ENCODE results near the gene CT45A5. TPM values are rescaled to one million over a fixed set of nuclear protein-coding genes. Genes with fewer than 3 reads are reported as not detected.
"Not testable (repeated sequence)": the region's sequence is repeated elsewhere in the genome, so short reads cannot be mapped to it uniquely, and the experiment has no call there.

Gene CT45A5
- polyA plus RNA-seq (ENCODE audit: insufficient read length in 10 of 10): under 1 TPM in 5 of 10 donors, not detected in 5; 0.22 to 0.94 (median 0.30) TPM
- long read RNA-seq, donor 1: 0 reads
- long read RNA-seq, donor 2: 0 reads
- long read RNA-seq, donor 3: 0 reads
- long read RNA-seq, donor 4: 0 reads
- long read RNA-seq, donor 5: 0 reads
- long read RNA-seq, donor 6: 0 reads
- long read RNA-seq, donor 7: 0 reads
- long read RNA-seq, donor 8: 0 reads
- long read RNA-seq, donor 9: 0 reads

- not testable (repeated sequence) for DNase-seq
These were observed at the start of gene CT45A5 for GRCh38 chrX:135785403-135785802. Gene CT45A5 (minus strand): TSS chrX:135785503. CDS start chrX:135781729, 3,774 bp downstream.

- DNase-seq: not testable (repeated sequence)
These were observed 34.6 kb upstream of the CT45A5 start, which contains the start of gene CT45A2 for GRCh38 chrX:135819912-135820311. Gene CT45A2 (minus strand): TSS chrX:135820012. CDS start chrX:135816265, 3,747 bp downstream.

GRCh38 chrX:135802687-135803086 lies 17.4 kb upstream of the CT45A5 start, which contains the start of gene CT45A6:
Gene CT45A6 (minus strand): TSS chrX:135802787. CDS start chrX:135798993, 3,794 bp downstream.
- not testable (repeated sequence) for DNase-seq

- DNase-seq: not testable (repeated sequence)
These were observed 17.2 kb downstream of the CT45A5 start, which contains the start of gene CT45A3 for GRCh38 chrX:135768091-135768490. Gene CT45A3 (minus strand): TSS chrX:135768191. CDS start chrX:135764444, 3,747 bp downstream.

- not testable (repeated sequence) for DNase-seq
These were observed 40.6 kb downstream of the CT45A5 start for GRCh38 chrX:135744739-135745138.

GRCh38 chrX:135741192-135741715 lies 44.0 kb downstream of the CT45A5 start:
- DNase-seq: no peak

GRCh38 chrX:135740681-135741149 lies 44.6 kb downstream of the CT45A5 start:
- DNase-seq: peak in 2 of 3 donors; percentile 10 to 16

- peak in 1 of 3 donors; percentile 1 for DNase-seq
These were observed 47.8 kb downstream of the CT45A5 start for GRCh38 chrX:135737366-135738071.

GRCh38 chrX:135734666-135735065 lies 50.6 kb downstream of the CT45A5 start:
- not testable (repeated sequence) for DNase-seq

Other genes starting within 250 kb of the CT45A5 start
- gene CT45A1, start 71.9 kb downstream of the CT45A5 start, polyA plus RNA-seq (ENCODE audit: insufficient read length in 10 of 10): under 1 TPM in 3 of 10 donors, not detected in 7; 0.26 to 0.49 (median 0.46) TPM
- 1 to 10 TPM in 2 of 10 donors, under 1 TPM in 1, not detected in 7; 0.44 to 5.5 (median 1.1) TPM for gene CT45A3, start 17.3 kb downstream of the CT45A5 start, polyA plus RNA-seq (ENCODE audit: insufficient read length in 10 of 10)
- 1 to 10 TPM in 2 of 10 donors, not detected in 8; 1.1 to 1.9 TPM for gene CT45A6, start 17.3 kb upstream of the CT45A5 start, polyA plus RNA-seq (ENCODE audit: insufficient read length in 10 of 10)
- not detected for gene CT45A2, start 34.5 kb upstream of the CT45A5 start, polyA plus RNA-seq (ENCODE audit: insufficient read length in 10 of 10)
- gene CT45A7, start 51.8 kb upstream of the CT45A5 start, polyA plus RNA-seq (ENCODE audit: insufficient read length in 10 of 10): under 1 TPM in 1 of 10 donors, not detected in 9; 0.33 TPM
- under 1 TPM in 1 of 10 donors, not detected in 9; 0.53 TPM for gene CT45A8, start 69.0 kb upstream of the CT45A5 start, polyA plus RNA-seq (ENCODE audit: insufficient read length in 10 of 10)
- under 1 TPM in 1 of 10 donors, not detected in 9; 0.53 TPM for gene CT45A9, start 86.3 kb upstream of the CT45A5 start, polyA plus RNA-seq (ENCODE audit: insufficient read length in 10 of 10)
- not detected for gene CT45A10, start 107.9 kb upstream of the CT45A5 start, polyA plus RNA-seq (ENCODE audit: insufficient read length in 10 of 10)
- gene SAGE1, start 108.2 kb upstream of the CT45A5 start, polyA plus RNA-seq (ENCODE audit: insufficient read length in 10 of 10): under 1 TPM in 1 of 10 donors, not detected in 9; 0.16 TPM
- 10 to 100 TPM; 16.5 to 22.3 (median 20.2) TPM for gene MMGT1, start 188.5 kb upstream of the CT45A5 start, polyA plus RNA-seq (ENCODE audit: insufficient read length in 10 of 10)
- gene SLC9A6, start 199.9 kb upstream of the CT45A5 start, polyA plus RNA-seq (ENCODE audit: insufficient read length in 10 of 10): 1 to 10 TPM; 6.9 to 9.4 (median 8.7) TPM